GM12878 (cell line): Measurements from ENCODE around the gene LAMB1.

Experiments
- EP300 ChIP-seq, 2 experiments: fragments of 150-350 bp in 1 of 2; IDR thresholded peaks; 2 replicates each; pipeline ENCODE4 v1.6.1; 2011 to 2012; ENCODE audit warnings: low read depth in 2 of 2, low read length in 2 of 2, borderline replicate concordance in 1 of 2, improper control_type of control experiment in 1 of 2, inconsistent platforms in 1 of 2; ENCODE audit not compliant: control insufficient read depth in 1 of 2
- MAX ChIP-seq: IDR thresholded peaks from 2 replicates; pipeline ENCODE4 v1.6.1; 2012; ENCODE audit warnings: low read depth, low read length, improper control_type of control experiment
- TF ChIP-seq, protein P1 (sequence below), 3 experiments: IDR thresholded peaks in 2 of 3; conservative IDR thresholded peaks in 1 of 3; 2 replicates each; pipeline ENCODE4 v1.5.1; 2011; ENCODE audit warnings: low read depth in 3 of 3, low read length in 3 of 3, mild to moderate bottlenecking in 3 of 3, control low read depth in 2 of 3, moderate library complexity in 2 of 3, inconsistent platforms in 1 of 3, mixed read lengths in 1 of 3; ENCODE audit not compliant: control insufficient read depth in 2 of 3, insufficient read depth in 1 of 3; ENCODE audit errors: extremely low read depth in 1 of 3

DNA sequence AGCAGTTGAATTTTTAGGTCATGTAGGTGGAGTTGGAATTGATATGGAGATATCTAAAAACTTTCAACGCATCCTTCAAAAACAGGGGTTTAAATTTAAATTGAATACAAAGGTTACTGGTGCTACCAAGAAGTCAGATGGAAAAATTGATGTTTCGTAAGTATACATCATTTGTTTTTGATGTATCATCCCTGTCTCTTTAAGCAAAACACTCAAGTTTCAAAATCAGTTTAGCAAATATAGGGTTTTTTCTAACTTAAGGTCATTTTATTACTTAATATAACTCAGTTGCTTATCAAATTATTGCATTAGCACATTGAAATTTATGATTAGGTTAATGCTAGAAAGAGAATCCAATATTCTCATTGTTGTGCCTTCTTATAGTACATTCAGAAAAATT is 87.4 kb downstream of the LAMB1 start:
- TF ChIP-seq MAX, result no peak
- TF ChIP-seq, protein P1, sequence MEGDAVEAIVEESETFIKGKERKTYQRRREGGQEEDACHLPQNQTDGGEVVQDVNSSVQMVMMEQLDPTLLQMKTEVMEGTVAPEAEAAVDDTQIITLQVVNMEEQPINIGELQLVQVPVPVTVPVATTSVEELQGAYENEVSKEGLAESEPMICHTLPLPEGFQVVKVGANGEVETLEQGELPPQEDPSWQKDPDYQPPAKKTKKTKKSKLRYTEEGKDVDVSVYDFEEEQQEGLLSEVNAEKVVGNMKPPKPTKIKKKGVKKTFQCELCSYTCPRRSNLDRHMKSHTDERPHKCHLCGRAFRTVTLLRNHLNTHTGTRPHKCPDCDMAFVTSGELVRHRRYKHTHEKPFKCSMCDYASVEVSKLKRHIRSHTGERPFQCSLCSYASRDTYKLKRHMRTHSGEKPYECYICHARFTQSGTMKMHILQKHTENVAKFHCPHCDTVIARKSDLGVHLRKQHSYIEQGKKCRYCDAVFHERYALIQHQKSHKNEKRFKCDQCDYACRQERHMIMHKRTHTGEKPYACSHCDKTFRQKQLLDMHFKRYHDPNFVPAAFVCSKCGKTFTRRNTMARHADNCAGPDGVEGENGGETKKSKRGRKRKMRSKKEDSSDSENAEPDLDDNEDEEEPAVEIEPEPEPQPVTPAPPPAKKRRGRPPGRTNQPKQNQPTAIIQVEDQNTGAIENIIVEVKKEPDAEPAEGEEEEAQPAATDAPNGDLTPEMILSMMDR (IDR thresholded peaks at IDR 0.05 in 2 of 3, conservative IDR thresholded peaks at IDR 0.05 in 1 of 3; ENCODE audit: control insufficient read depth in 2 of 3, extremely low read depth in 1 of 3, insufficient read depth in 1 of 3, low read depth in 3 of 3, low read length in 3 of 3), result no peak
- TF ChIP-seq EP300 (IDR thresholded peaks at IDR 0.05; ENCODE audit: borderline replicate concordance in 1 of 2, control insufficient read depth in 1 of 2, low read depth in 2 of 2, low read length in 2 of 2), result no peak
